GM23338 (cell line): Measurements from ENCODE around the gene RBM28. TPM values are rescaled to one million over a fixed set of nuclear protein-coding genes. Genes with fewer than 3 reads are reported as not detected.

ENCODE experiments used
- ATAC-seq: fragments of 200-7000 bp; cut with Tn5 transposase; 3 replicates; pipeline ENCODE4 v1.9.1; 2020
- DNase-seq: peaks from one replicate; pipeline ENCODE4 v3.0.0-alpha.2; 2015; ENCODE audit warnings: low spot score
- H2AFZ ChIP-seq: fragments of 200-600 bp; sonication (generic); 2 replicates; pipeline ENCODE4 v1.8.0; 2016; ENCODE audit warnings: antibody characterized with exemption, mild to moderate bottlenecking, moderate library complexity
- H3F3A ChIP-seq: fragments of 200-600 bp; sonication (generic); replicated peaks from 2 replicates; pipeline ENCODE4 v1.8.0; 2017; ENCODE audit warnings: antibody characterized with exemption, mixed run types, low read depth
- H3K27ac ChIP-seq: fragments of 200-600 bp; sonication (generic); 2 replicates; pipeline ENCODE4 v1.6.1; 2016; ENCODE audit warnings: low read depth
- H3K27me3 ChIP-seq: fragments of 200-600 bp; sonication (generic); 2 replicates; pipeline ENCODE4 v1.8.0; 2016; ENCODE audit warnings: mild to moderate bottlenecking, mixed run types, moderate library complexity; ENCODE audit not compliant: insufficient read depth
- H3K36me3 ChIP-seq: fragments of 200-600 bp; sonication (generic); 2 replicates; pipeline ENCODE4 v1.8.0; 2016; ENCODE audit warnings: mild to moderate bottlenecking; ENCODE audit not compliant: insufficient read depth
- H3K4me1 ChIP-seq: fragments of 200-600 bp; sonication (generic); 2 replicates; pipeline ENCODE4 v1.8.0; 2016; ENCODE audit warnings: mild to moderate bottlenecking, moderate library complexity; ENCODE audit not compliant: insufficient read depth
- H3K4me2 ChIP-seq: fragments of 200-600 bp; sonication (generic); 2 replicates; pipeline ENCODE4 v1.7.1; 2017; ENCODE audit warnings: mixed run types
- H3K4me3 ChIP-seq: fragments of 200-600 bp; sonication (generic); 2 replicates; pipeline ENCODE4 v1.6.1; 2016; ENCODE audit warnings: mixed run types
- H3K79me2 ChIP-seq: fragments of 200-600 bp; sonication (generic); replicated peaks from 2 replicates; pipeline ENCODE4 v1.8.0; 2017; ENCODE audit warnings: mild to moderate bottlenecking; ENCODE audit not compliant: insufficient read depth
- H3K9me2 ChIP-seq: fragments of 200-600 bp; sonication (generic); 2 replicates; pipeline ENCODE4 v1.8.0; 2017; ENCODE audit not compliant: insufficient read depth
- H4K20me1 ChIP-seq: fragments of 200-600 bp; sonication (generic); replicated peaks from 2 replicates; pipeline ENCODE4 v1.8.0; 2017; ENCODE audit warnings: mild to moderate bottlenecking; ENCODE audit not compliant: insufficient read depth
- H3K27ac Mint-ChIP-seq: 2 replicates; pipeline ENCODE4 v1.8.0; 2020; ENCODE audit warnings: inconsistent platforms, mild to moderate bottlenecking, moderate library complexity, mixed read lengths
- H3K27me3 Mint-ChIP-seq: 3 replicates; pipeline ENCODE4 v1.8.0; 2022; ENCODE audit warnings: low read depth, mild to moderate bottlenecking, moderate library complexity, mixed read lengths, inconsistent platforms; ENCODE audit not compliant: insufficient read depth, poor library complexity
- H3K36me3 Mint-ChIP-seq: 3 replicates; pipeline ENCODE4 v1.8.0; 2021; ENCODE audit warnings: low read depth, mild to moderate bottlenecking, inconsistent platforms, moderate library complexity, mixed read lengths
- H3K4me1 Mint-ChIP-seq: 3 replicates; pipeline ENCODE4 v1.8.0; 2020; ENCODE audit warnings: mild to moderate bottlenecking, inconsistent platforms, mixed read lengths
- H3K4me3 Mint-ChIP-seq: 3 replicates; pipeline ENCODE4 v1.8.0; 2021; ENCODE audit warnings: moderate library complexity, mild to moderate bottlenecking, inconsistent platforms, mixed read lengths
- H3K9me3 Mint-ChIP-seq: 3 replicates; pipeline ENCODE4 v1.8.0; 2020; ENCODE audit warnings: moderate library complexity, mild to moderate bottlenecking, inconsistent platforms, mixed read lengths
- CREB1 ChIP-seq: fragments of 250-450 bp; sonication (Bioruptor Pico); IDR thresholded peaks from 2 replicates; pipeline ENCODE4 v1.5.0; 2020; ENCODE audit warnings: low read depth, mild to moderate bottlenecking, moderate library complexity
- CTCF ChIP-seq, 2 experiments: fragments of 200-600 bp in 1 of 2; sonication (generic) in 1 of 2; conservative IDR thresholded peaks; 2 replicates each; pipeline versions ENCODE4 v1.5.1 to v1.6.1; 2016 to 2017; ENCODE audit warnings: antibody characterized with exemption in 2 of 2, low read depth in 2 of 2, mild to moderate bottlenecking in 2 of 2, moderate library complexity in 1 of 2
- ETS1 ChIP-seq: IDR thresholded peaks from 2 replicates; pipeline ENCODE4 v1.6.1; 2016; ENCODE audit warnings: antibody characterized with exemption
- EZH2 ChIP-seq: fragments of 200-600 bp; sonication (generic); IDR thresholded peaks from one replicate; pipeline ENCODE4 v1.8.0; 2017; ENCODE audit warnings: antibody characterized with exemption, mild to moderate bottlenecking, low read depth; ENCODE audit not compliant: unreplicated experiment
- EZH2phosphoT487 ChIP-seq: fragments of 200-600 bp; sonication (generic); IDR thresholded peaks from one replicate; pipeline ENCODE4 v1.8.1; 2018; ENCODE audit warnings: antibody characterized with exemption; ENCODE audit not compliant: unreplicated experiment
- JUNB ChIP-seq: IDR thresholded peaks from one replicate; pipeline ENCODE4 v1.6.1; 2016; ENCODE audit warnings: antibody characterized with exemption; ENCODE audit not compliant: unreplicated experiment
- NANOG ChIP-seq: IDR thresholded peaks from 2 replicates; pipeline ENCODE4 v1.6.1; 2016; ENCODE audit warnings: antibody characterized with exemption, borderline replicate concordance
- POLR2AphosphoS5 ChIP-seq: IDR thresholded peaks from 2 replicates; pipeline ENCODE4 v1.6.1; 2016; ENCODE audit warnings: antibody characterized with exemption, low read depth
- REST ChIP-seq: IDR thresholded peaks from one replicate; pipeline ENCODE4 v1.6.1; 2018; ENCODE audit warnings: antibody characterized with exemption; ENCODE audit not compliant: unreplicated experiment
- STAT1 ChIP-seq: IDR thresholded peaks from one replicate; pipeline ENCODE4 v1.6.1; 2016; ENCODE audit warnings: antibody characterized with exemption; ENCODE audit not compliant: unreplicated experiment
- ZNF114 ChIP-seq: fragments of 250-450 bp; sonication (Bioruptor Pico); IDR thresholded peaks from 2 replicates; pipeline ENCODE4 v1.5.0; 2020; ENCODE audit warnings: mild to moderate bottlenecking, moderate library complexity
- ZNF331 ChIP-seq: fragments of 250-450 bp; sonication (Bioruptor Pico); IDR thresholded peaks from 2 replicates; pipeline ENCODE4 v1.5.0; 2020; ENCODE audit warnings: low read depth, mild to moderate bottlenecking, moderate library complexity
- ZNF462 ChIP-seq: fragments of 250-450 bp; sonication (Bioruptor Pico); IDR thresholded peaks from 2 replicates; pipeline ENCODE4 v1.5.0; 2020; ENCODE audit warnings: mild to moderate bottlenecking, moderate library complexity
- polyA plus RNA-seq: library from polyadenylated mRNA; unstranded; fragments of >200 nt; fragmentation: Nextera tagmentation; extraction: Ambion mirVana; gene quantifications from 2 replicates; pipeline ENCODE4 v1.2.1, GENCODE V29; 2016
- total RNA-seq: library from RNA; depleted of rRNA; stranded (reverse); fragments of >200 nt; shearing (Covaris generic); gene quantifications from 2 replicates; pipeline ENCODE4 v1.2.3, GENCODE V29; 2014

RBM28 gene
- total and polyA plus RNA-seq, 2 experiments from 2014 or later, result 24.3 to 87.5 TPM

GRCh38 chr7:128361411-128362379 lies 18.0 kb upstream of the RBM28 start, which contains the start of gene PRRT4:
TSS of gene PRRT4 (minus strand) at chr7:128361690.
- TF ChIP-seq JUNB (no peak), CREB1 (no peak), ZNF114 (no peak), NANOG (no peak), EZH2phosphoT487 (peak; percentile 86), REST (no peak), STAT1 (no peak), ETS1 (no peak), CTCF (conservative IDR thresholded peaks at IDR 0.05; ENCODE audit: low read depth in 2 of 2) (peak; percentile 0 to 18; a peak in 1 of 4 replicates), POLR2AphosphoS5 (no peak), ZNF331 (CRISPR knock-in tag) (no peak), EZH2 (peak; percentile 90), ZNF462 (CRISPR knock-in tag) (no peak)

More at GRCh38 chr7:128361411-128362379, 18.0 kb upstream of the RBM28 start, which contains the start of gene PRRT4:
- no peaks in the 10 kb centered on the region for H3K9me2 ChIP-seq
- no peak within 1 kb of the TSS for H3K27ac ChIP-seq
- H3K27ac Mint-ChIP-seq, result no peak within 1 kb of the TSS
- ATAC-seq (peak; percentile 74), DNase-seq (peak; percentile 72)
- H3K4me2 ChIP-seq, result peak within 1 kb of the TSS; percentile 95
- peak within 1 kb of the TSS; percentile 96 for H2AFZ ChIP-seq
- H3K36me3 ChIP-seq, result no peaks in the 10 kb centered on the region
- no peaks in the 10 kb centered on the region; the same call in 2 of the 3 replicates for H3K9me3 Mint-ChIP-seq
- H3K79me2 ChIP-seq, result no peaks in the 10 kb centered on the region
- H4K20me1 ChIP-seq, result 0 out of 2 replicates have a peak, but pooled peaks cover 4% of the 10 kb centered on the region
- H3K27me3 ChIP-seq, result peaks cover 94% of the 10 kb centered on the region
- no peaks in the 10 kb centered on the region; the same call in none of the 2 replicates for H3F3A ChIP-seq
- H3K36me3 Mint-ChIP-seq, result no peaks in the 10 kb centered on the region; the same call in 2 of the 3 replicates
- peak within 1 kb of the TSS; percentile 82 for H3K4me3 Mint-ChIP-seq
- peak within 1 kb of the TSS; percentile 70 for H3K4me3 ChIP-seq
- peaks cover 21% of the 10 kb centered on the region for H3K4me1 Mint-ChIP-seq
- H3K4me1 ChIP-seq, result peaks cover 5% of the 10 kb centered on the region
- H3K27me3 Mint-ChIP-seq, result peaks cover 61% of the 10 kb centered on the region
